Measurements from ENCODE around the gene ARID5B.
A peak's percentile ranks its signal among the peaks of the same experiment; 100 is the strongest.

Gene ARID5B

DNA sequence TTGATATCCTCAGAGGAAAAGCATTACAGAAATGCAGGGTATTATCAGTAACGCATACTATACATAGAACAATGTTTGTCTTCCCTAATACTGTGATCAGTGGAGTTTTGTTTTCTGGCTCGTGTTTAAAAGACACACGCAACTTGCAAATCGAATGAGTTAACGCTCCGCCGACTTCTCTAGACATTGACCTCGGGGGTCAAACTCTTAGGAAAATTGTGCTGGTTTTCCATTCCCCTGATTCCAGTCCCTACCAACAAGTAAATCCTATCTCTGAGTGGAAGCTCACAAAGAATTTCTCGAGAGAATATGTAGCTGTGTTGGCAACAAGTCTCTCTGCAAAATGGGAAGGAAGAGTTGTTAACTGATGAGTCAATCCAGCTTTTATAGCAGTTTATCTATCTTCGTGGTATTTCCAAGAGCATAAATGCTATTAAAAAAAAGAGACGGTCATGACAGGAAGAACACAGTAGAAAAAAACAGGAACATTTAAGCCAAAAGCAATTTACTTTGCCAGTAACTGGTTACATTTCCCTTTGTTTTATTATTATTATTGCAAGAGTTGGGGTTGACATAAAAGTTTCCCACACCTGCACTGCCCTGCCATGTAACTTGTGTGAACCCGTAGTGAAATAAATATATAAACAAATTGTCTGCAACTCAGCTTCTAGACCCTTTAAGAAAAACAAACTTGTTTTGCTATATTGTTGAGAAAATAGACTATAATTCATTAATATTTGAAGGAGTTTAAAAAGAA, 144.4 kb downstream of the ARID5B start:
- H2AFZ ChIP-seq (ENCODE audit: low read length), result no peak overlapping the region
- no peaks in the 10 kb centered on the region for H3K9me3 ChIP-seq (replicated peaks; ENCODE audit: insufficient read depth, low read length)
- peak overlapping the region; percentile 43 for H3K4me3 ChIP-seq (ENCODE audit: low read length)
- H3K36me3 ChIP-seq (replicated peaks; ENCODE audit: insufficient read depth, low read length), result no peaks in the 10 kb centered on the region
- H3K9me2 ChIP-seq (replicated peaks; ENCODE audit: insufficient read depth, low read length), result no peaks in the 10 kb centered on the region
- no peaks in the 10 kb centered on the region for H3K27me3 ChIP-seq (replicated peaks; ENCODE audit: insufficient read depth, low read length)
- H3K27ac ChIP-seq (ENCODE audit: low read length), result peak overlapping the region; percentile 94
- no peak for TF ChIP-seq EZH2phosphoT487 (IDR thresholded peaks at IDR 0.05; ENCODE audit: low read length)
- TF ChIP-seq, protein P1, sequence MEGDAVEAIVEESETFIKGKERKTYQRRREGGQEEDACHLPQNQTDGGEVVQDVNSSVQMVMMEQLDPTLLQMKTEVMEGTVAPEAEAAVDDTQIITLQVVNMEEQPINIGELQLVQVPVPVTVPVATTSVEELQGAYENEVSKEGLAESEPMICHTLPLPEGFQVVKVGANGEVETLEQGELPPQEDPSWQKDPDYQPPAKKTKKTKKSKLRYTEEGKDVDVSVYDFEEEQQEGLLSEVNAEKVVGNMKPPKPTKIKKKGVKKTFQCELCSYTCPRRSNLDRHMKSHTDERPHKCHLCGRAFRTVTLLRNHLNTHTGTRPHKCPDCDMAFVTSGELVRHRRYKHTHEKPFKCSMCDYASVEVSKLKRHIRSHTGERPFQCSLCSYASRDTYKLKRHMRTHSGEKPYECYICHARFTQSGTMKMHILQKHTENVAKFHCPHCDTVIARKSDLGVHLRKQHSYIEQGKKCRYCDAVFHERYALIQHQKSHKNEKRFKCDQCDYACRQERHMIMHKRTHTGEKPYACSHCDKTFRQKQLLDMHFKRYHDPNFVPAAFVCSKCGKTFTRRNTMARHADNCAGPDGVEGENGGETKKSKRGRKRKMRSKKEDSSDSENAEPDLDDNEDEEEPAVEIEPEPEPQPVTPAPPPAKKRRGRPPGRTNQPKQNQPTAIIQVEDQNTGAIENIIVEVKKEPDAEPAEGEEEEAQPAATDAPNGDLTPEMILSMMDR (IDR thresholded peaks at IDR 0.05; ENCODE audit: low read length), result no peak
- TF ChIP-seq EZH2 (optimal IDR thresholded peaks at IDR 0.05; ENCODE audit: low read depth, low read length), result no peak
- peak overlapping the region; percentile 71 for H3K4me2 ChIP-seq (ENCODE audit: low read depth, low read length)
- peaks cover 66% of the 10 kb centered on the region for H3K4me1 ChIP-seq (ENCODE audit: low read length)
- peak overlapping the region; percentile 96 for H3K9ac ChIP-seq (ENCODE audit: low read length)
- H3F3A ChIP-seq (ENCODE audit: insufficient read depth, low read length), result peaks cover 73% of the 10 kb centered on the region
- peaks cover 89% of the 10 kb centered on the region for H3K79me2 ChIP-seq (ENCODE audit: low read length)
- peak; percentile 16 for DNase-seq
- H4K20me1 ChIP-seq (ENCODE audit: insufficient read depth, low read length), result no peaks in the 10 kb centered on the region

GRCh38 chr10:62046522-62047227, 145.2 kb downstream of the ARID5B start:
- Histone ChIP-seq H3F3A (ENCODE audit: insufficient read depth, low read length) (peaks cover 79% of the 10 kb centered on the region), H3K36me3 (replicated peaks; ENCODE audit: insufficient read depth, low read length) (no peaks in the 10 kb centered on the region), H3K4me2 (ENCODE audit: low read depth, low read length) (peak overlapping the region; percentile 71), H3K4me3 (ENCODE audit: low read length) (peak overlapping the region; percentile 43), H3K9ac (ENCODE audit: low read length) (peak overlapping the region; percentile 96), H3K27me3 (replicated peaks; ENCODE audit: insufficient read depth, low read length) (no peaks in the 10 kb centered on the region), H3K27ac (ENCODE audit: low read length) (peak overlapping the region; percentile 94), H3K79me2 (ENCODE audit: low read length) (peaks cover 87% of the 10 kb centered on the region), H2AFZ (ENCODE audit: low read length) (no peak overlapping the region), H3K9me3 (replicated peaks; ENCODE audit: insufficient read depth, low read length) (no peaks in the 10 kb centered on the region), H3K4me1 (ENCODE audit: low read length) (peaks cover 58% of the 10 kb centered on the region), H3K9me2 (replicated peaks; ENCODE audit: insufficient read depth, low read length) (no peaks in the 10 kb centered on the region), H4K20me1 (ENCODE audit: insufficient read depth, low read length) (no peaks in the 10 kb centered on the region)
- TF ChIP-seq, protein P1 (IDR thresholded peaks at IDR 0.05; ENCODE audit: low read length), result peak; percentile 4; the same call in 1 of the 2 replicates
- TF ChIP-seq EZH2phosphoT487 (IDR thresholded peaks at IDR 0.05; ENCODE audit: low read length), result no peak
- DNase-seq, result peak; percentile 86

DNA sequence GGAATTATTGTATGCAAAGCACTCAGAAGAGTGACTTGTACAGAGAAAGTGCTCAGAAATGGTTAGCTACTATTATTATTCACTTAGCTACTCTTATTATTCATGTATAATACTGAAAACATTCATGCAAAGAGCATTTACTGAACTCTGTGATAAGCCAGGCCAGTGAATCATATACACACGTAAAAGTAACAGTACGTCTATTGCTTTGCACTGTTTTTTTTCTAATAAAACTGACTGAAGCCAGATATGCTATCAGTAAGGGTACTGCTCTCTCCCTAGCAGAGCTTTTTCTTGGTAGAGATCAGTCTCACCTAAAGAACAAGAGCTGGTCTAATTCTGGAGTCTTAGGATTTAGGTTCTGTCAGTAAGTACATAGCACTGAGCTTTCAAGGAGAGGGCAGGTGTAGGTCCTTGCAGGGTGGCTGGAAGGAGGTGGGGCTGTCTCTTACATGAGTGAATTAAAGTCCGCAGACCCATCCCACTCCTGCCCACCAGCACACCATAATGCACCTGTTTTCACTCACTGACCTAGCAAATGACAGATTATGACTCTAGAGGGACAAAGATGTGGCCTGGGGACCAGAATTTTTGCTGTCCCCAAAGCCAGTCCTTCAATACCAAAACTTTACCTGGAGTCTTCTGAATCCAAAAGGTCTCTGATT, 145.9 kb downstream of the ARID5B start:
- no peak overlapping the region for H2AFZ ChIP-seq (ENCODE audit: low read length)

More for the DNA sequence above, 145.9 kb downstream of the ARID5B start:
- TF ChIP-seq, protein P1 (IDR thresholded peaks at IDR 0.05; ENCODE audit: low read length), result no peak
- TF ChIP-seq EZH2phosphoT487 (IDR thresholded peaks at IDR 0.05; ENCODE audit: low read length) (no peak), EZH2 (optimal IDR thresholded peaks at IDR 0.05; ENCODE audit: low read depth, low read length) (no peak)
- Histone ChIP-seq H3K9me2 (replicated peaks; ENCODE audit: insufficient read depth, low read length) (no peaks in the 10 kb centered on the region), H3F3A (ENCODE audit: insufficient read depth, low read length) (peaks cover 80% of the 10 kb centered on the region), H3K79me2 (ENCODE audit: low read length) (peaks cover 87% of the 10 kb centered on the region), H3K27me3 (replicated peaks; ENCODE audit: insufficient read depth, low read length) (no peaks in the 10 kb centered on the region), H3K4me3 (ENCODE audit: low read length) (peak overlapping the region; percentile 43), H3K9ac (ENCODE audit: low read length) (peak overlapping the region; percentile 96), H3K36me3 (replicated peaks; ENCODE audit: insufficient read depth, low read length) (0 out of 2 replicates have a peak, but pooled peaks cover 4% of the 10 kb centered on the region), H4K20me1 (ENCODE audit: insufficient read depth, low read length) (no peaks in the 10 kb centered on the region), H3K27ac (ENCODE audit: low read length) (peak overlapping the region; percentile 94), H3K9me3 (replicated peaks; ENCODE audit: insufficient read depth, low read length) (no peaks in the 10 kb centered on the region), H3K4me1 (ENCODE audit: low read length) (peaks cover 58% of the 10 kb centered on the region), H3K4me2 (ENCODE audit: low read depth, low read length) (peak overlapping the region; percentile 71)
- DNase-seq, result peak; percentile 72
